IPS-11a (cell line): ENCODE measurements around the gene SIGLEC14.
"Not testable (repeated sequence)": the region's sequence is repeated elsewhere in the genome, so short reads cannot be mapped to it uniquely, and the experiment has no call there.

ENCODE experiments used
- H3K4me3 ChIP-seq: one replicate; pipeline ENCODE4 v1.5.1; 2013; ENCODE audit warnings: low read depth, low read length, control low read depth

The SIGLEC14 gene, protein sequence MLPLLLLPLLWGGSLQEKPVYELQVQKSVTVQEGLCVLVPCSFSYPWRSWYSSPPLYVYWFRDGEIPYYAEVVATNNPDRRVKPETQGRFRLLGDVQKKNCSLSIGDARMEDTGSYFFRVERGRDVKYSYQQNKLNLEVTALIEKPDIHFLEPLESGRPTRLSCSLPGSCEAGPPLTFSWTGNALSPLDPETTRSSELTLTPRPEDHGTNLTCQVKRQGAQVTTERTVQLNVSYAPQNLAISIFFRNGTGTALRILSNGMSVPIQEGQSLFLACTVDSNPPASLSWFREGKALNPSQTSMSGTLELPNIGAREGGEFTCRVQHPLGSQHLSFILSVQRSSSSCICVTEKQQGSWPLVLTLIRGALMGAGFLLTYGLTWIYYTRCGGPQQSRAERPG

DNA sequence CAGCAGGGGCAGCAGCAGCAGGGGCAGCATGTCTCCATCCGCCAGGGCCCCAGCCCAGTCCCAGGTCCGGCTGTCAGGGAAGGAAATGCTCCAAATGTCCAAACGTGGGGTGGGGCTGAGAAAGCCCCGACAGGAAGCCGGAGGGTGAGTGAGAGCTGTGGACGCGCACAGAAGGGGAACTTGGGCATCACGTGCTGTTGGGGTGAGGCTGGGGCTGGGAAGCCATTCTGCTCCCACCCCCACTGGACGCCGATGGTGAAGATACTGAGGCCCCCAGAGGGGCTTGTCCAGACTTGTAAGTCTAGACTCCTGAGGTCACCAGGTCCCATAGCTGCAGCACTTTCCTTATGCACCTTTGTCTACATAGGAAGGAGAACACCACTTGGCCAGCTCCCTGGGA lies at the start of gene SIGLEC14:
Gene SIGLEC14, minus strand, starts transcription at position 96 of the 400 bp plus-strand sequence. Its CDS starts 66 bp downstream, at position 30.
- H3K4me3 ChIP-seq = not testable (repeated sequence)

DNA sequence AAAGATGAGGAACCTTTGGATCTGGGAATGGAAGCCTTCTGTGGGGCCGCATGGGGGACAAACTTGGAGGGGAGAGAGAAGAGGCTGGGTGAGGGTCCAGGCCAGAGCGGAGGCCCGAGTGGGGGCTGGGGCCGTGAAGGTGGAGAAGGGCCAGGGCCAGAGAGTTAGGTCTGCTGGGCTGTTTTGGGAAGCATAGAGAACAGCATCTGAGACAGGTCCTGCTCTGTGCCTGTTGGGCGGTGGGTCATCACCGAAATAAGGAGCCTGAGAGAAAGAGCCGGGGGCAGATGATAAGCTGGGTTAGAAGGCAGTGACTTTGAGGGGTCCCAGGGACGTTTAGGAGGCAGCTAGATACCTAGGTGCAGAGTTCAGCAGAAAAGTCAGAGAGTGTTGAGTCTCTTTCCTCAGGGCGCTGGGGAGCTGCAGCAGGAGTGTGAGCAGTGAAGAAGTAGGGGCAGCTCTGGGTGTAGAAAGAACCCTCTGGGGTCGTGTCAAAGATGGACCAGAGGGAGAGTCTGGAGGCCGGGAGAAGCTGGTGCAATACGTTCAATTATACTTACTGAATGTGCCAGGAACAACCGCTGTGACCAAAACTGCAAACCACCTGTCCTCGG lies 49.2 kb upstream of the SIGLEC14 start:
- H3K4me3 ChIP-seq = no peak overlapping the region

DNA sequence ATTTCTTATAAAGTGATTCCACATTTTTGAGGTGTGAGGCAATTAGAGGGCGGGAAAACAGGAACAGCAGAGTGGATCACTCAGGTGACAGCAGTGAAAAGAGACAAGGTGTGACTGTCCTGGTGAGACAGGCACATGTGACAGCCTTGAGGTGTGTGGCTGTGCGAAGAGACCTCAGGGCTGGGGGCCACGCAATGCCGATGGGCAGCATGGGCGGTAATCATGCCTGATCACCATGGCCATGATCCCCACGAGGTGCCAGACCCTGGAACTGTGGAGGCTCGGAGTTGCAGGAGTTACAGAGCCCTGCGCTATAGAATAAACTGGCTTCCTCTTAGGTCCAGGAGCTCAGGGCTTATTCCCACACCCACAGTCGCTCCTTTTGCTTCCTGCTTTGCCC lies 48.5 kb upstream of the SIGLEC14 start:
- H3K4me3 ChIP-seq = no peak overlapping the region

DNA sequence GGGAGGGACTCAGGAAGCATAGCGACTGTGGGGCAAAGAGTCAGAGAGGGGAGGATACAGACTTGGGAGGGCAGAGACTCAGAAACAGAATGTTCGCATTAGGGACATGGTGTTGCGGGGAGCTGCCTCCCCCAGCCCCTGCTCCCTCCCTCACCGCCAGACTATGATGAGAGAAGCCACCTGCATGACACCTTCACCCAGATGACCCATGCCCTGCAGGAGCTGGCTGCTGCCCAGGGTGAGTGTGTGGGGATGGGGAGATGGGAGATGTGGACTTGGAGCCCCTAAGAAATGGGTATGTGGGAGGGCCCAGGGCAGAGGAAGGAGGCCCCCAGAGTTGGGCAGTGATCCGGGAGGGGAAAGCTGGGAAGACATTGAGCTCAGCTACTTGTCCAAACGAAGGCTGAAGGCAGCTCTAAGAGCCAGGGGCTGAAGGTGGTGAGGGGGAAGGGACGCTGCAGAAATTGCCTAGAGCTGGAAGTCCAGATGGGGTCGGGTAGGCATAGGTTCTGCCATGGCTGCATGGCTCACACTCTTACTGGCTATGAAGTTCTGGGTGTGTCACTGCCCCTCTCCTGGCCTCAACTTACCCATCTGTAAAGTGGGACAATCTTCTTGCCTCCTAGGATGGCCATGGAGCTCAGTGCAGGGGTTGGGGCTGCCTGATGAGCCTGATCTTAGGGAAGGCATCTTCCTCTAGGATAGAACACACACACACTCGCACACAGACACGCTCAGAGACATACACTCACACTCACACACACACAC lies 47.9 kb upstream of the SIGLEC14 start:
- no peak overlapping the region for H3K4me3 ChIP-seq

DNA sequence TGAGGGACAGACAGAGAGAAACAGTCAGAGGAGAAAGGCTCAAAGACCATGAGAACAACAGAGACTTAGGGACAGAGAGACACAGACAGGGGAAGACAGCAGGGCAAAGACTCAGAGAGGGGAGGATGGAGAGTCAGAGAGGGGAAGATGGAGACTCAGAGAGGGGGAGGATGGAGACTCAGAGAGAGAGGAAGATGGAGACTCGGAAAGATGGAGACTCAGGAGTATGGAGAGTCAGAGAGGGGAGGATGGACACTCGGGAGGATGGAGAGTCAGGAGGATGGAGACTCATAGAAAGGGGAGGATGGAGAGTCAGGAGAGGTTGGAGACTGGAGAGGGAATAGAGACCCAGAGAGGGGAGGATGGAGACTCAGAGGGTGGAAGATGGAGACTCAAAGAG lies 47.2 kb upstream of the SIGLEC14 start:
- H3K4me3 ChIP-seq = no peak overlapping the region

DNA sequence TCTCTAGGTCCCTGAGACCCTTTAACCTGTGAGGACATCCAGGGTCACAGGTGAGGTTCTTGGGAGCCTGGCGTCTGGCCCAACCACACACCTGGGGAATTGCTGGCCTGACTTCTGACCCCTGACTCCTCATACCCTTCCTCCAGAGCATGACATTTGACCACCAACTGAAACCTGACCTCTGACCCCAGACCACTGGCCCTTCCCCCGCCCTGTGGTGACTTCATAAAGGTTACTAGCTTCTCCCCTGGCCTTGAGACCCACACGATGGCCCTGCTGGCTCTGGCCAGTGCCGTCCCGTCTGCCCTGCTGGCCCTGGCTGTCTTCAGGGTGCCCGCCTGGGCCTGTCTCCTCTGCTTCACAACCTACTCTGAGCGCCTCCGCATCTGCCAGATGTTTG lies 46.6 kb upstream of the SIGLEC14 start, which contains the start of gene SPACA6:
Gene SPACA6, plus strand, starts transcription at position 71 of the 400 bp plus-strand sequence. Its CDS starts 197 bp downstream, at position 268.
- no peak within 1 kb of the TSS for H3K4me3 ChIP-seq

DNA sequence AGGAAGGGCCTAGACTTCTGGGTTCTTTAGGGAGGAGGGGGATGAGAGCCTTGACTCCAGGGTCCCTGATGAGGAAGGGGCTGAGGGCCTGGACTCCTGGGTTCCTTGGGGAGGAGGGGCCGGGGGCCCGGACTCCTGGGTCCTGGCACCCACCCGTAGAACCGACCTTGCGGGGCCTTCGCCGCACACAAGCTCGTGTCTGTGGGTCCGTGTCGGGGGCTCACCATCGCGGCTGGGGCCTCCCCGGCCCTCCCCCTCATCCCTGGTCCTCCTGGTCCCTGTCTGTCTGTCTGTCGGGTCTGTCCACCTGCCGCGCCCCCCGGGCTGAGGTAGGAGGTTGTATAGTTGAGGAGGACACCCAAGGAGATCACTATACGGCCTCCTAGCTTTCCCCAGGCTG lies 45.8 kb upstream of the SIGLEC14 start:
- no peak overlapping the region for H3K4me3 ChIP-seq

DNA sequence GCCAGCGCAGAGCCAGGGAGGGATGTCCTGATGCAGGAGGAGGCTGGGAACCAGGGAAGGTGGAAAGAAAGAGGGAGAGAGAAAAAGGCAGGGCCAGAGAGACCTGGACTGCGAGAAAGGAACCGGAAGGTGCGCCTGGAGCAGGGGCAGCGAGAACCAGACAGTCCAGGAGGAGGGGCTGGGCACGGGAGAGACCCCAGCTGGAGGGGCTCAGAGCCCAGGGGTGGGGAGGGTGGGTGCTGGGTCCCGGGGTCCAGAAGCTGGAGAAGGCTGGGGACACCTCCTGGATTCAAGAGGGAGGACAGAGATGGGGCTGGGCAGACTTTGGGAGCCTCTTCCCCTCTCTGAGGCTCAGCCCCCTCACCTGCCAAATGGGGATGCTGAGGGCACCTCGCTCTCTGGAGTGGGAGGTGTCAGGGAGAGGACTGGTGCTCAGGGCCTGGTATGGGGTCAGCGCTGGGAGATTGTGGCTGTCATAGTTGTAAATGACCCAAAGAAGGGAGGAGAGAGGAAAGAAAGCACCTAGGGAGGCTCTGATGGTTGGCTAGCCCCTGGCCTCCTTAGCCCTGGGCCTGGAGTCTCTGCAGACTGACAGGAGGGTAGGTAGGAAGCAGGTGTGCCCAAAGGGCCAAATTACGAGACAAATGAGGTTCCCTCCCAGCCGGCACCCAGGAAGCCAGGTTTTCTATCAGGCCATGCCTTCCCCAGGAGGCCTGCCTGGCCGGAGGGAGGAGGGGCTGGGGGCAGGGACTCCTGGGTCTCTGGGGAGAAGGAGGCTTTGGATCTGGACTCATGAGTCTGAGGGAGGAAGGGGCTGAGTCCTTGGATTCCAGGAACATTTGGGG lies 45.2 kb upstream of the SIGLEC14 start:
- peak overlapping the region; percentile 20 for H3K4me3 ChIP-seq

DNA sequence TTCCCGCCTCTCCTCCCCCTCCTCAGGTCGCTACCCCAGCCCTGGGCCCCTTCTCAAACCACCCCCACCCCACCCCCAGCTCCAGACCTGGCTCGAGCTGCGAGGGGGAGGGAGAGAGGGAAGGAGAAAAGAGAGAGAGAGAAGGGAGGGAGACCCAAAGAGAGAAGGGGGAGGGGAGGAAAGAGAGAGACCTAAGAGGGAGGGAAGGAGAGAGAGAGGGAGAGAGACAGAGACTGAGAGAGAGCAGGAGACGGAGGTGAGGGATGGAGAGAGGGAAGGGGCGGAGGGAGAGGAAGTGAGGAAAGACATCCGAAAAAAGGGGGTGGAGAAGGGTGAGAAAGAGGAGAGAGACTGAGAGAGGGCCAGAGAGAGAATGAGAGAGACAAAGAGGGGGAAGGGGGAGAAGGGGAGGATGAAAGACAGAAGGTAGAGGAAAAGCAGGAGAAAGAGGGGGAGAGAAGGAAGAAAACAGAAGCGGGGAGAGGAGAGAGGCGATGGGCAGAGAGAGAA lies 44.5 kb upstream of the SIGLEC14 start:
- H3K4me3 ChIP-seq = peak overlapping the region; percentile 20

DNA sequence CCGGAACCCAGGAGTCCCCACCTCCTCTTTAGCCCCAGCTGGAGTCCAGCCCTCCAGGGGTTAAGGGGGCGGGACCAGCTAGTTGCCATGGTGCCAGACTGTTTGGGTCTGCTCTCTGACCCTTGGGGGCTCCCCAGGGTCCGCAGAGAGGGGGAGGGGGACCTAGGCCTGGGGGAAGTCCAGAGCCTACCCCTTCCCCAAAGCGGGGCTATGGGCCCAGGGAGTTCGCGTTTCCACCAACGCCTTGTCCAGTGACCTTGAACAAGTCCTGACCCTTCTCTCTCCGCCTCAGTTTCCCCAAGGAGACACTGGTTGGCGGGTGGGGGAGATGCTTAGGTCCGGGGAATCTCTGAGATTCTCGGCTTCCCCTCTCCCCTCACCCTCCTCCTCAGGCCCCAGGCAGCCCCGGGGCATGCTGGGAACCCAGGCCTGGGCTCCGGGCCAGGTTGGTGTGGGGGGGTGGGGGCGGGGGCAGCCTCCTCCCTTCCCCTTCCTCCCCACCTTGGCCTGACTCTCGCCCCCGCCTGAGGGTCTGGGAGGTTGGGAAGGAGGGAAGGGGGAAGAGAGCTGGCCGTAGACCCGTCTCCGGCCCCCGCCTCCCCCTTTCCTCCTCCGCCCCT lies 43.9 kb upstream of the SIGLEC14 start:
- H3K4me3 ChIP-seq = peak overlapping the region; percentile 63

DNA sequence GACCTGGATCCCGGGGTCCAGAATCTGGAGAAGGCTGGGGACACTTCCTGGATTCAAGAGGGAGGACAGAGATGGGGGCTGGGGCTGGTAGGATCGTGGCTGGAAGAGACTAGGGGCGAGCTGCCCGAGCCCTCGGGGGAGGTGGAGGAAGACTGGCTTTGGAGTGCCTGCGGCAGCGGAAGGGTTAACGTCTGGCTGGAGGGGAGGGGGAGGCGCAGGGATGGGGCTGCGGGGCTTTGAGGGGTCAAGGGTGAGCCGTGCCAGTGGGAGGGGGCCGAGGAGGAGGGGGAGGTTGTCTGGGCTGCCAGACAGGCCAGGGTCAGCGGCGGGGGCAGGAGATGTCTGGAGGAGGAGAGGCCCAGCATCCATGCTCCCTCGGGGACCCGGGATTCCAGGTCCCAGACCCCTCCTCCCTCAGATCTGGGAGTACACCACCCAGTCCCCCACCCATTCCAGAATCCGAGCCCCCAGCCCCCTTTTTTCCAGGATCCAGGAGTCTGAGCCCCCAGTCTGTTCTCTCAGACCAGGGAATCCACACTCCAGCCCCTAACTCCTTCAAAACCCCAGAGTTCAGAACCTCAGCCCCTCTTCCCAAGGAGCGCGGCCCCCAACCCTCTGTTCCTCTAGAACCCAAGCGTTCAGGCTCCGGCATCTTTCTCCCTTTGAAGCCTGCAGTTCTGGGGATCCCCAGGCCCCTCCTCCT lies 43.3 kb upstream of the SIGLEC14 start:
- H3K4me3 ChIP-seq = peak overlapping the region; percentile 63

DNA sequence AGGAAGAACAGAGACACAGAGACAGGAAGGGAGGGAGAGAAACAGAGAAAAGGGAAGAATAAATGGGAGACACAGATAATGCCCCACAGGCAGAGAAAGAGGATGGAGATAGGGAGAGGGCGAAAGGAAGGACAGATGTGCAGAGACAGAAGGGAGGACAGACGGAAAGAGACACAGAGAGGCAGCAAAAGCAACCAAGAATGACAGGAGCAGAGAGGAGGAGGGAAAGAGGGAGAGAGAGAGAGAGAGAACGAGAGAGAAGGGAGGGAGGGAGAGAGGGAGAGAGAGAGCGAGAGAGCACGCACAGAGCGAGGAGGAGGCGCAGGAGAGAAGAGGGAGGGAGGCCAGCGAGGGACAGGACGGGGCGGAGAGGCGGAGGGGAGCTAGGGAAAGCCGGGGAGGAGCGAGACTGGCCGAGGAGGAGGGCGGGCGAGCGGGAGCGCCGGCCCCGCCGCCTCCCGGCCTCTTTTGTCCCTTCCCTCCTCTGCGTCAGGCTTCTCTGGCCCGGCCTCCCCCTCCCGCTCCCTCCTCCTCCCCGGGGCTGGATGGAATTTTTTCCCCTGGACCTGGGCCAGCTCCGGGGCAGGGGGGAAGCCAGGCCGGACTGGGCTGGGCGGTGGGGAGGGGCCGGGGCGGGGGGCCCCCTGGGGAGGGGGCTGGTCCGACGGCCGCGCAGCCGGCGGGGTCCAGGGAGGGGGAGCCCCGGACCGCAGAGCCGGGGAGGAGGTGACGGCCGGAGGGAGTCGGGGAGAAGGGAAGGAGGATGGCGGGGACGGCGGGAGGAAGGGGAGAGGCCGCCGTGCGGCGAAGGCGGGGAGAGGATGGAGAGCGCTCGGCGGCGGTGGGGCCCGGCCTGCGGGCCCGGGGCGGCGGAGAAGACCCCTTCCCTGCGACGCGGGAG lies 42.3 kb upstream of the SIGLEC14 start:
- peak overlapping the region; percentile 63 for H3K4me3 ChIP-seq

DNA sequence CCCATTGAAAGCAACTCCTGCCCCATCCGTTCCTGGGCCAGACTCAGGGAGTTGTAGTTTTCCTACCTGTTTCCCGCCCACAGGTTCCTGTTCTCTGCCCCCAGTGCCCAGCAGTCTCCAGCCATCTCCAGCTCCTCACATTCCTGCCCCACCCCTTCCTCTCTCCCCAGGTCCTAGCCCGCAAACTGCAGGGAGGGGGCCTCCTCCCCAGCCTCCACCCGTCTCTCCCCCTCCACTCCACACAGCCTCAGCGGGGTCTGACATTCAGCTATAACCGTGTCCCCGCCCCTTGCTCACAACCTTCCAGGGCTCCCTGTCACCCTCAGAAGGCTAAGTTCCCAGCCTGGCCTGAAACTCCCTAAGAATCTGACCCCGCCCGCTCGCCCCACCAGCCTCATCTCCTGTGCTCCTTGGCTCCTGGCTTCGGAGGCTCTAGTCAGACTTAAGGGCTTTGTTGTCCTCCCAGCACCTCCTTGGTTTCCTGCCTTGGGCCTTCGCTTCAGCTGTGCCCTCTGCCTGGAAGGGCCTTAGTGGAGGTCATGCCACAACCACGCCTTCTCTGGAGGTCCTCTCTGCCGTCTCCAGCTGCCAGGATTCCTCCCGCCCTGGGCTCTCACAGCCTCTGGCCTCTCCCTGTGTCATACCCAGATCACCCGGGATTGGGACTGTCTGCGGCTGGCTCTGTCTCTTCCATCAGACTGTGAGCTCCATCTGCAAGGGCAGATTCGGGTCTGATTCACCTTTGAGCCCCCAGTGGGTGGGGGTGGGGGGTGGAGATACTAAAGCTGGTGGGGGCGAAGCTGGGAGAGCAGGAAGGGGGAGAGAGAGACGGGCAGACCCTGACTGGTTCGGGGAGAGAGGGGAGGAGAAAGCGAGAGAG lies 41.4 kb upstream of the SIGLEC14 start:
- H3K4me3 ChIP-seq = peak overlapping the region; percentile 45

DNA sequence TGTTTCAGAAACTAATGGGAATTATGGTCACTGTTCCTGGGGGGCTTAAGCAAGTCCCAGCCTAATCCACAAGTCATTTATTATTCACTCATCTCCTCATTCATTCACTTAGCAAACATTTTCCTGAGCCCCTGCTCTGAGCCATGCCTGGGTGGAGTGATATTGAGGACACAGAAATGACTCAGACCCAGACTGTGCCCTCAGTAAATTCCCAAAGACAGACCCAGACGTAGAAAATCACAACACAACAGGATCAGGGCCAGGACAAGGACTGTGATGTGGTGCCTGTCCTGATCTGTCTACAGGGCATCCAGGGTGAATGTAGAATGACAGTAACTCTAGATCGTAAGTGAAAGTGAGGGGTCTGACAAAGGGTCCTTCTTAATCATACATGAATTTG lies 39.5 kb upstream of the SIGLEC14 start:
- no peak overlapping the region for H3K4me3 ChIP-seq

DNA sequence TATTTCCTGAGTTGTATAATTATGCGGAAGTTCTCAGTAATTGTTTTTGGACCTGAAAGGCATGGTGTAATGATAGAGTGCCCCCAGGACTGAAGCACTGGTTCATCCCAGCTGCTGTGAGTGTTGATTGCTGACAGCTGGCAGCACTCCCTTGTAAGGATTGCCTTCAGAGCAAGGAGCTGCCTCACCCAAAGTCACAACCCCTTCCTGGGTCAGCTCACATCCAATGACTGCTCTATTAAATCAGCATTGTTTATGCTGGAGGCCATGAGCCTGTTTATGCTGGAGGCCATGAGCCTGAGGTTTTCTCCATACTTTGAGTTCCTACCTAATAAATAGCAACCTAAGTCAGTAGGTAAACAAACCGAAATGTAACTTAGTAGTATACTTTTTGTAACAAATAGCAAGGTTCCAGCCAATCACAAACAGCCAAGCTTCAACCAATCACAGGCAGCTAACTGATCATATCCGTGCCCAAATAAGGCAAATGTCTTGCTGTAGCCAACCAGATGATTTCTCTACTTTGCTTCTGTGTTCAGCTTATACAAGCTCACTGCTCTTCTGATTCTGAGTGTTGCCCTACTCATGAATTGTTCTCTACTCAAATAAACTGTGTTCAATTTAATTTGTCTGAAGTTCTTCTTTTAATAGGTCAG lies 34.8 kb upstream of the SIGLEC14 start:
- no peak overlapping the region for H3K4me3 ChIP-seq

DNA sequence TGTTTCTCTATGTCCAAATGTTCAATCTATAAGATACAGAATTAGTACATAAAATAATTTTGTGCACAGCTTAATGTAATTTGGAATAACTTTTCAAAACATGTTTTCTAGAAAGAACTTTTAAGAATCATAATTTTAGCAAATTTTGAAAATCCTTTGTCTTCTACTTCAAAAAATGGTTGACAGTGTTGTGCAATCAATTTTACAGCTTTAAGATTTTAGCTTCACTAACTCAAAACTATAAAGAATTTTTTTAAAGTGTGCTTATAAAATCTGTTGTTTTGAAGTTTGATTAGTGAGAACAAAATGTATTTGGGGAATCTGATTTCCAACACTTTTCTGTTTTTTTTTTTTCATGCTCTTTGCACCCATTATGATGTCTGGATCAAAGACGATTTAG lies 33.8 kb upstream of the SIGLEC14 start:
- no peak overlapping the region for H3K4me3 ChIP-seq

DNA sequence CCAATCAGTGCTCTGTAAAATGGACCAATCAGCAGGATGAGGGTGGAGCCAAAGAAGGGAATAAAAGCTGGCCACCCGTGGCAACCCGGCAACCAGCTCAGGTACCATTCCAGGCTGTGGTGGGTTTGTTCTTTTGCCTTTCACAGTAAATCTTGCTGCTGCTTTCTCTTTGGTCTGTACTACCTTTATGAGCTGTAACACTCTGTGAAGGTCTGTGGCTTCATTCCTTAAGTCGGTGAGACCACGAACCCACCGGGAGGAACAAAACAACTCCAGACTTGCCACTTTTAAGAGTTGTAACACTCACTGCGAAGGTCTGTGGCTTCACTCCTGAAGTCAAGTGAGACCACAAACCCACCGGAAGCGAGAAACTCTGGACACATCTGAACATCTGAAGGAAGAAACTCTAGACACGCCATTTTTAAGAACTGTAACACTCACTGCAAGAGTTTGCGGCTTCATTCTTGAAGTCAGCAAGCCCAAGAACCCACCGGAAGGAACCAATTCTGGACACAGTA lies 30.0 kb upstream of the SIGLEC14 start:
- no peak overlapping the region for H3K4me3 ChIP-seq
